ENCODE data around the gene CEP95.

CEP95 gene

DNA sequence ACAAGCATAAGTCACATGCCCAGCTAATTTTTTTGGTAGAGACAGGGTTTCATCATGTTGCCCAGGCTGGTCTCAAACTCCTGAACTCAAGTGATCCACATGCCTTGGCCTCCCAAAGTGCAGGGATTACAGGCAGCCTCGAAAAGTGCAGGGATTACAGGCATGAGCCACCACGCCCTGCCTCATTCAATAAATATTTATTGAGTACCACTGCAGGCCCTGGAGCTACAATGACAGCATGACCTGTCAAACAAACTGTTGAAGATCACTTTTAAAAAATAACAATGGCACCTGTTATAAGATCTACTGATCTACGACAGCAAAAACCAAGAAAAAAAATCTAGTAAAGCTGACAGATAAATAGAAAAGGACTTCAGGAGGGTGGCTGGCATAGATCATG, 76.3 kb downstream of the CEP95 start (continued):
- TF ChIP-seq ZBTB10 (tag by site-specific recombination; IDR thresholded peaks at IDR 0.05) (no peak), ZNF585B (tag by site-specific recombination; IDR thresholded peaks at IDR 0.05) (no peak), ZNF501 (tag by site-specific recombination; IDR thresholded peaks at IDR 0.05) (no peak), SCRT1 (tag by site-specific recombination; IDR thresholded peaks at IDR 0.05; ENCODE audit: borderline replicate concordance) (no peak), ZNF239 (tag by site-specific recombination; IDR thresholded peaks at IDR 0.05) (no peak), ZNF48 (tag by site-specific recombination; IDR thresholded peaks at IDR 0.05) (no peak), ZNF184 (tag by site-specific recombination; IDR thresholded peaks at IDR 0.05) (no peak), ZNF354C (tag by site-specific recombination; IDR thresholded peaks at IDR 0.05; ENCODE audit: borderline replicate concordance, low read depth) (no peak), PRDM1 (tag by site-specific recombination; IDR thresholded peaks at IDR 0.05) (no peak)

GRCh38 chr17:64585146-64585545, 78.4 kb downstream of the CEP95 start:
- CTCF ChIA-PET, result no interaction called here
- peaks cover 22 to 36% of the 10 kb centered on the region in 2 experiments for H3K36me3 ChIP-seq (ENCODE audit: control insufficient read depth in 2 of 2, insufficient read depth in 1 of 2, low read length in 2 of 2)
- no peaks in the 10 kb centered on the region for H3K4me1 ChIP-seq (ENCODE audit: control insufficient read depth, insufficient read depth, low read length)
- H3K9me3 ChIP-seq (ENCODE audit: control insufficient read depth, insufficient read depth, low read depth, low read length), result no peaks in the 10 kb centered on the region
- no peak overlapping the region for H3K4me3 ChIP-seq (ENCODE audit: low read depth, low read length)
- POLR2A ChIA-PET, result no interaction called here
- TF ChIP-seq IKZF3 (tag by site-specific recombination; IDR thresholded peaks at IDR 0.05) (no peak), ZNF658 (tag by site-specific recombination; IDR thresholded peaks at IDR 0.05) (no peak), KLF8 (tag by site-specific recombination; IDR thresholded peaks at IDR 0.05) (no peak), ZNF248 (tag by site-specific recombination; IDR thresholded peaks at IDR 0.05) (no peak), OSR2 (tag by site-specific recombination; IDR thresholded peaks at IDR 0.05) (no peak), ZNF221 (tag by site-specific recombination; IDR thresholded peaks at IDR 0.05; ENCODE audit: borderline replicate concordance) (no peak), GLI2 (tag by site-specific recombination; IDR thresholded peaks at IDR 0.05; ENCODE audit: borderline replicate concordance, low read depth) (no peak), ZNF433 (tag by site-specific recombination; IDR thresholded peaks at IDR 0.05; ENCODE audit: low read depth) (no peak), SCRT1 (tag by site-specific recombination; IDR thresholded peaks at IDR 0.05; ENCODE audit: borderline replicate concordance) (no peak), RBAK (tag by site-specific recombination; IDR thresholded peaks at IDR 0.05) (no peak), TCF7L2 (IDR thresholded peaks at IDR 0.05; ENCODE audit: borderline replicate concordance, low read depth, low read length) (no peak), ZNF223 (tag by site-specific recombination; IDR thresholded peaks at IDR 0.05) (no peak), ZNF664 (tag by site-specific recombination; IDR thresholded peaks at IDR 0.05) (no peak), ZNF561 (tag by site-specific recombination; IDR thresholded peaks at IDR 0.05; ENCODE audit: borderline replicate concordance) (no peak), ZNF623 (tag by site-specific recombination; IDR thresholded peaks at IDR 0.05) (no peak), ZNF239 (tag by site-specific recombination; IDR thresholded peaks at IDR 0.05) (no peak)
- TF ChIP-seq, protein P1, sequence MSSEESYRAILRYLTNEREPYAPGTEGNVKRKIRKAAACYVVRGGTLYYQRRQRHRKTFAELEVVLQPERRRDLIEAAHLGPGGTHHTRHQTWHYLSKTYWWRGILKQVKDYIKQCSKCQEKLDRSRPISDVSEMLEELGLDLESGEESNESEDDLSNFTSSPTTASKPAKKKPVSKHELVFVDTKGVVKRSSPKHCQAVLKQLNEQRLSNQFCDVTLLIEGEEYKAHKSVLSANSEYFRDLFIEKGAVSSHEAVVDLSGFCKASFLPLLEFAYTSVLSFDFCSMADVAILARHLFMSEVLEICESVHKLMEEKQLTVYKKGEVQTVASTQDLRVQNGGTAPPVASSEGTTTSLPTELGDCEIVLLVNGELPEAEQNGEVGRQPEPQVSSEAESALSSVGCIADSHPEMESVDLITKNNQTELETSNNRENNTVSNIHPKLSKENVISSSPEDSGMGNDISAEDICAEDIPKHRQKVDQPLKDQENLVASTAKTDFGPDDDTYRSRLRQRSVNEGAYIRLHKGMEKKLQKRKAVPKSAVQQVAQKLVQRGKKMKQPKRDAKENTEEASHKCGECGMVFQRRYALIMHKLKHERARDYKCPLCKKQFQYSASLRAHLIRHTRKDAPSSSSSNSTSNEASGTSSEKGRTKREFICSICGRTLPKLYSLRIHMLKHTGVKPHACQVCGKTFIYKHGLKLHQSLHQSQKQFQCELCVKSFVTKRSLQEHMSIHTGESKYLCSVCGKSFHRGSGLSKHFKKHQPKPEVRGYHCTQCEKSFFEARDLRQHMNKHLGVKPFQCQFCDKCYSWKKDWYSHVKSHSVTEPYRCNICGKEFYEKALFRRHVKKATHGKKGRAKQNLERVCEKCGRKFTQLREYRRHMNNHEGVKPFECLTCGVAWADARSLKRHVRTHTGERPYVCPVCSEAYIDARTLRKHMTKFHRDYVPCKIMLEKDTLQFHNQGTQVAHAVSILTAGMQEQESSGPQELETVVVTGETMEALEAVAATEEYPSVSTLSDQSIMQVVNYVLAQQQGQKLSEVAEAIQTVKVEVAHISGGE (tag by site-specific recombination; conservative IDR thresholded peaks at IDR 0.05; ENCODE audit: low read depth), result no peak
- H3K27ac ChIP-seq (ENCODE audit: extremely low read depth, low read depth, low read length), result no peak overlapping the region
